ENCODE measurements around the gene DUSP5. TPM values are rescaled to one million over a fixed set of nuclear protein-coding genes. Genes with fewer than 3 reads are reported as not detected.
A peak's percentile ranks its signal among the peaks of the same experiment; 100 is the strongest.

DUSP5 gene
- total and polyA plus RNA-seq, 8 donors: 0.58 to 23.2 (median 10.6) TPM

DNA sequence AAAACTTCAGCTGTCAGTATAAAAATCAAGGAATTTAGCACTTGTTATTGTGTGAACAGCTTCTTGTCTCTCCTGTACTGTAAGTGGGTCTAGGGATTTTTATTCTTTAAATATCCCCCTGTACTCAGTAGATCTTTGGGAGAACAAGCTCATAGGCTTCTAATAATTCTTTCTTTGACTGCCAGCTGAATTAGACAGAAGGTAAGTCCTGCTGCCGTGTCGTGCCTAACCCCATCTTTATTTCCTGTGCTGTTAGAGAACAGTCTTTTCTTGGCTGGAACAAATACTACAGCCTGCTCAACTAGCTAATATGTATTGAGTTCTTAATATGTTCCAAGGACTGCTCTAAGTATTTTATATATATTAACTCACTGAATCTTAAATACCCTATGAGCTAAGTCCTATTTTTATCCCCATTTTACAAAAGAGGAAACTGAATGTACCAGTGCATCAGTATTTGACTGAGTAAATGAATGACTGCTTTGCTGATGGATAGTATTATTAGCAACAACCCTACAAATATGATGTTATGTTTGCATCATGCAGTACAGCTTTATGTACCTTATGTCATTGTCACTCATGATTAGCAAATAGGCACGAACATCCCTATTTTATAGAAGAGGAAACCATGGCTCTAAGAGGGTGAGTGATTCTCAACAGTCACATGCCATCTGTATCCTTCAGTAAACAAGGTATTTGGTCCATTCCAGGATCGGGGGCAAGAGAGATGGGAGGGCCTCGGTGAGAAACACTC is 5.5 kb upstream of the DUSP5 start:
- peaks cover 9 to 19% (median 14%) of the 10 kb centered on the region in 4 donors for H3K4me1 ChIP-seq
- no peak overlapping the region for H3K4me3 ChIP-seq
- H3K27ac ChIP-seq: no peak overlapping the region
- WGBS, 5 donors: 62 to 67% (median 63%) methylated on average over 5 of the region's 5 CpGs
- intact Hi-C loops (cut with DNase I; ENCODE audit: low total_unique reads): no loop called here
- H3K9me3 ChIP-seq: no peaks in the 10 kb centered on the region
- no peaks in the 10 kb centered on the region for H3K27me3 ChIP-seq
- no peaks in the 10 kb centered on the region for H3K36me3 ChIP-seq
- DNase-seq: no peak
- TF ChIP-seq, protein P1, sequence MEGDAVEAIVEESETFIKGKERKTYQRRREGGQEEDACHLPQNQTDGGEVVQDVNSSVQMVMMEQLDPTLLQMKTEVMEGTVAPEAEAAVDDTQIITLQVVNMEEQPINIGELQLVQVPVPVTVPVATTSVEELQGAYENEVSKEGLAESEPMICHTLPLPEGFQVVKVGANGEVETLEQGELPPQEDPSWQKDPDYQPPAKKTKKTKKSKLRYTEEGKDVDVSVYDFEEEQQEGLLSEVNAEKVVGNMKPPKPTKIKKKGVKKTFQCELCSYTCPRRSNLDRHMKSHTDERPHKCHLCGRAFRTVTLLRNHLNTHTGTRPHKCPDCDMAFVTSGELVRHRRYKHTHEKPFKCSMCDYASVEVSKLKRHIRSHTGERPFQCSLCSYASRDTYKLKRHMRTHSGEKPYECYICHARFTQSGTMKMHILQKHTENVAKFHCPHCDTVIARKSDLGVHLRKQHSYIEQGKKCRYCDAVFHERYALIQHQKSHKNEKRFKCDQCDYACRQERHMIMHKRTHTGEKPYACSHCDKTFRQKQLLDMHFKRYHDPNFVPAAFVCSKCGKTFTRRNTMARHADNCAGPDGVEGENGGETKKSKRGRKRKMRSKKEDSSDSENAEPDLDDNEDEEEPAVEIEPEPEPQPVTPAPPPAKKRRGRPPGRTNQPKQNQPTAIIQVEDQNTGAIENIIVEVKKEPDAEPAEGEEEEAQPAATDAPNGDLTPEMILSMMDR (IDR thresholded peaks at IDR 0.05): no peak

DNA sequence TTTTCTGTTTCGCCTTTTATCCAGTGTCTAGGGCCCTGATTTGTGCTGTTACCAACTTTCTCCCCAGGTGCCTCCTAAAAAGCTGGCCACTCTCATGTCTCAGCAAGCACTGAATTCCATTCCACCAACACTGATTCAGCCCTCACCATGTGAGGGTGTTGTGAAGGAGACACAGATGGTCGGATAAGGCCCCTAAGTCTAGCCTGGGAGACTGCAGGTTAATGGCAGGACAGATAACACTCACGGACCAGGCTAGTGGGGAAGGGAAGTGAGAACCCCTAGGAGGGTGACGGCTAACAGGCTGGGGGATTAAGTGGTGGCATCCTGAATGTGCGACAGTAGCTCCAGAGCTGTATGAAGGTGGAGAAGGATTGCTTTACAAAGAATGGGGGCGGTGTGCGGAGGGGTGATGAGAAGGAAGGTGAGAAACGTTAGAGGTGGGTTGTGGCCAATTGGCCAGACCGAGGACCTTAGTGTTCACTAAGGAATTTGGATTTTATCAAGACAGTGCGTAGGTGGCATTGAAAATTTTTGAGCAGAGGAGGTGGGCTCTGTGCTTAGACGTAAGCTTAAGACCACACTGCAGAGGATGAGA is 3.8 kb upstream of the DUSP5 start:
- no peak for DNase-seq
- peaks cover 0 to 7% (median 6%) of the 10 kb centered on the region in 3 donors for H3K27me3 ChIP-seq
- no peak for TF ChIP-seq POLR2AphosphoS5 (IDR thresholded peaks at IDR 0.05)
- TF ChIP-seq EP300 (IDR thresholded peaks at IDR 0.05): no peak
- no peak for TF ChIP-seq POLR2A (IDR thresholded peaks at IDR 0.05)
- TF ChIP-seq, protein P1 (IDR thresholded peaks at IDR 0.05): no peak
- WGBS, 5 donors: 75 to 90% (median 86%) methylated on average over 11 of the region's 11 CpGs
- peaks cover 17 to 25% (median 22%) of the 10 kb centered on the region in 4 donors for H3K4me1 ChIP-seq
- H3K4me3 ChIP-seq: no peak overlapping the region
- intact Hi-C loops (cut with DNase I; ENCODE audit: low total_unique reads): no loop called here
- no peak overlapping the region for H3K27ac ChIP-seq
- no peaks in the 10 kb centered on the region for H3K36me3 ChIP-seq
- H3K9me3 ChIP-seq: no peaks in the 10 kb centered on the region

DNA sequence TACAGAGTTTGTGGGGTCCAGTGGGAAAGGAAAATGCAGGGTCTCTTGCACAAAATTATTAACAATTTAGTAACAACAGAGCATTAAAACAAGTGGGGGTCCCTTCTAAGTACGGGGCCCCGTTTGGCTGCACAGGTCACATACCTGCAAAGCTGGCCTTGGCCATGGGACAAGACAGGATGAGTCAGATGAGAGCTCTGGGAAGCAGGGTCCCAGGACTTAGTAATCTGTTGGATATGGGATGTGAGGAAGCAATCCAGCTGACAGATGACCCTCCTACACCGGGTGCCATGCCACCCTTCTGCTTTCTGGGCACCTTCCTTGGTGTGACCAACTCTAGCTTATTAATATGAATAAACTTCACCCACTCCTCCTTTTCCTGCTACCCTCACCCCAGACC is 3.2 kb upstream of the DUSP5 start:
- TF ChIP-seq POLR2A (IDR thresholded peaks at IDR 0.05): no peak
- TF ChIP-seq POLR2AphosphoS5 (IDR thresholded peaks at IDR 0.05): no peak
- TF ChIP-seq, protein P1 (IDR thresholded peaks at IDR 0.05): no peak
- no peak for TF ChIP-seq EP300 (IDR thresholded peaks at IDR 0.05)
- Histone ChIP-seq H3K4me1 (peaks cover 22 to 31% (median 27%) of the 10 kb centered on the region in 4 donors), H3K27me3 (peaks cover 0 to 13% (median 7%) of the 10 kb centered on the region in 3 donors), H3K4me3 (no peak overlapping the region), H3K36me3 (no peaks in the 10 kb centered on the region), H3K27ac (no peak overlapping the region), H3K9me3 (no peaks in the 10 kb centered on the region)
- DNase-seq: no peak
- WGBS, 5 donors: 77 to 94% (median 87%) methylated on average over 3 of the region's 3 CpGs
- intact Hi-C loops (cut with DNase I; ENCODE audit: low total_unique reads): no loop called here

DNA sequence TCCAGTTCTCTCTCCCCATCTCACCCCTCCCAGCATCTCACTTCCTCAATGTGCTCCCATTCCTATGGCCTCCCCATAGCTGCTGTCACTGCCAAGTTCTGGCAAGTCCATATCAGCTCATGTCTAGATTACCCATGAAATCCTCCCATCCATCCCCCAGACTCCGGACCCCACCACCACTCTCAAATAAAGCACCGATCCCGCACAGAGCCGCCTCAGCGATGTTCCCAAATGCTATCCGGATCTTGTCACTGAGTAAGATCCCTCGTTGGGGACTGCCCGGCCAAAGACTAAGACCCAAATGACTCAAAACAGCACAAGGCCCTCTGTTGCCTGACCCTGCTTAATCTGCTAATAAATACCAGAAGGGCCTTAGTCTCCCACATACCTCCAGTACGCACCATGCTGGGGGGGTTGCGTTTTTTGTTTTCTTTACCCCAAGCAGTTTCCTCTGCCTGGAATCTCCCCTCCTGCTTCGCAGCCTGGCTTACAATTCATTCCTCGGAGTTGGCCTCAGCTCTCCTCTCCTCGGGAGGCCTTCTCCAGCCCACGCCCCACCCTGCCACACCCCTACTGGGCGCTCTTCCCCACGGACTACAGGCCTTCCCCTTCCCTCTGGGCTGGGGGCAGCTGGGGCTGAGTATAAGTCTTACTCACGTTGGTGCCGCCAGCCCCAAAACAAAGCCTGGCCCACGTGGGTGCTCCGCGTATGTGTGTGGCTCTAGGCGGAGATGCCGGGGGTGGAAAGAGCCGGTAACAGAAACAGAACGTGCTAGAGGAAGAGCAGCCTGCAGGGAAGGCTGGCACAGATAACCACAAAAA is 1.8 kb upstream of the DUSP5 start:
- WGBS, 5 donors: 49 to 69% (median 60%) methylated on average over 18 to 25 of the region's 25 CpGs
- H3K36me3 ChIP-seq: no peaks in the 10 kb centered on the region
- TF ChIP-seq, protein P1 (IDR thresholded peaks at IDR 0.05): no peak
- TF ChIP-seq POLR2AphosphoS5 (IDR thresholded peaks at IDR 0.05) (no peak), POLR2A (IDR thresholded peaks at IDR 0.05) (no peak), EP300 (IDR thresholded peaks at IDR 0.05) (no peak)
- intact Hi-C loops (cut with DNase I; ENCODE audit: low total_unique reads): no loop called here
- DNase-seq: peak; percentile 29 to 72
- peaks cover 27 to 45% (median 38%) of the 10 kb centered on the region in 4 donors for H3K4me1 ChIP-seq
- no peaks in the 10 kb centered on the region for H3K9me3 ChIP-seq
- peak overlapping the region in 3 of 4 donors; percentile 60 to 76 (median 75) for H3K4me3 ChIP-seq
- H3K27ac ChIP-seq: peak overlapping the region in 3 of 5 donors; percentile 89 to 93 (median 93)
- peaks cover 0 to 14% (median 7%) of the 10 kb centered on the region in 3 donors for H3K27me3 ChIP-seq

Measured in stomach (tissue), 9 donors.